ENCODE results near the gene MAP2K3.
A peak's percentile ranks its signal among the peaks of the same experiment; 100 is the strongest.
"Not testable (repeated sequence)": the region's sequence is repeated elsewhere in the genome, so short reads cannot be mapped to it uniquely, and the experiment has no call there.

The MAP2K3 gene

DNA sequence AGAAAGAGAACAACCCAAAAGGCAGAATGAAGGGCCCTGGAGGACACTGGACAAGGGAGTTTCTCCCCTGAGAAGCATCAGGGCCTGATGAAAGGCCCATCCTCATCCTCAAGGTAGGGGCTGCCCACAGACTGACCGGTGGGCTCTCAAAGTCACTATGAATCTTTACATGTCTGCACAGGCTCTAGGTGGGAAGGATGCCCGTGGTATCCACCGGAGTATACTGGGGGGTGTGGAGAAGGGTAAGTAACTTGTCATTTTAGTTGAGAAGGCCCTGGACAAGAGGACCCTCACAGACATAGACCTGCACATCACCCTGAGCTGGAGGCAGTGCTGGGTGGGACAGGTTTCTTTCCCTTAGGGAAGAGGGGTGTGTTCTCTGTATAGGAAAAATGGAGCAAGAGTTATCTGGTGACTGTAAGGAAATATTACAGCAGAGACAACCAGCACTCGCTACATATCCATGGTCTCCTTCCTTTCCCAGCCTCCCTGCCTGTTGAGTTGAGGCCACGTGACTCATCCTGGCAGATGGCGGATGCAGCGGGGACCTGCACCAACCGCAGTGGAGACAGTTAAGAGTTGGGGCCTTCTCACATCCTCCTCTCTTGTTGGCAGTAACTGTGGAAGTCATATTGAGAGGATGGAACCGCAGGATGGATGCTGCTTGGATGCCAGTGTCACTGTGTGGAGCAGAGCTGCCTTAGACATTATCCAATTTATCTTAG is 46.1 kb downstream of the MAP2K3 start:
- Histone ChIP-seq H2BK120ac (ENCODE audit: low read depth, low read length) (no peak overlapping the region), H3K27me3 (ENCODE audit: control insufficient read depth in 3 of 3, insufficient read depth in 3 of 3, low read depth in 1 of 3, low read length in 3 of 3) (no peaks in the 10 kb centered on the region), H4K8ac (ENCODE audit: low read depth, low read length) (no peak overlapping the region), H3K79me1 (ENCODE audit: low read depth, low read length) (no peaks in the 10 kb centered on the region), H2BK12ac (ENCODE audit: low read length) (no peak overlapping the region), H4K91ac (ENCODE audit: low read depth, low read length, poor library complexity) (no peak overlapping the region), H3K36me3 (replicated peaks in 1 of 2; ENCODE audit: control insufficient read depth in 2 of 2, insufficient read depth in 2 of 2, low read length in 2 of 2) (no peaks in the 10 kb centered on the region), H3K14ac (ENCODE audit: low read length) (no peak overlapping the region), H2AK5ac (ENCODE audit: low read depth, low read length) (no peak overlapping the region), H3K9ac (ENCODE audit: low read depth, low read length, poor library complexity) (no peak overlapping the region), H3K4me2 (ENCODE audit: insufficient read depth, low read length, poor library complexity, severe bottlenecking) (no peak overlapping the region), H2BK5ac (ENCODE audit: low read length) (no peak overlapping the region), H3K23ac (ENCODE audit: low read depth, low read length, poor library complexity) (no peak overlapping the region), H3K4ac (ENCODE audit: low read length) (no peak overlapping the region), H3K18ac (ENCODE audit: low read length) (no peak overlapping the region), H2AFZ (ENCODE audit: low read length) (no peak overlapping the region), H3K9me3 (replicated peaks in 1 of 2; ENCODE audit: control insufficient read depth in 2 of 2, insufficient read depth in 1 of 2, low read depth in 1 of 2, low read length in 2 of 2) (peaks cover 0 to 3% of the 10 kb centered on the region in 2 donors), H3K4me1 (ENCODE audit: control insufficient read depth in 2 of 2, insufficient read depth in 1 of 2, low read depth in 1 of 2, low read length in 2 of 2) (no peaks in the 10 kb centered on the region), H2BK15ac (ENCODE audit: low read length) (no peak overlapping the region), H3K4me3 (ENCODE audit: low read length in 2 of 2) (no peak overlapping the region), H3K27ac (replicated peaks; ENCODE audit: low read length) (no peak overlapping the region)
- WGBS, 2 donors (ENCODE audit: extremely low coverage in 2 of 2, insufficient read length in 2 of 2, insufficient replicate concordance in 1 of 2), result no CpG with 5 or more reads among the region's 9 CpGs
- no peak for DNase-seq (ENCODE audit: low spot score)

DNA sequence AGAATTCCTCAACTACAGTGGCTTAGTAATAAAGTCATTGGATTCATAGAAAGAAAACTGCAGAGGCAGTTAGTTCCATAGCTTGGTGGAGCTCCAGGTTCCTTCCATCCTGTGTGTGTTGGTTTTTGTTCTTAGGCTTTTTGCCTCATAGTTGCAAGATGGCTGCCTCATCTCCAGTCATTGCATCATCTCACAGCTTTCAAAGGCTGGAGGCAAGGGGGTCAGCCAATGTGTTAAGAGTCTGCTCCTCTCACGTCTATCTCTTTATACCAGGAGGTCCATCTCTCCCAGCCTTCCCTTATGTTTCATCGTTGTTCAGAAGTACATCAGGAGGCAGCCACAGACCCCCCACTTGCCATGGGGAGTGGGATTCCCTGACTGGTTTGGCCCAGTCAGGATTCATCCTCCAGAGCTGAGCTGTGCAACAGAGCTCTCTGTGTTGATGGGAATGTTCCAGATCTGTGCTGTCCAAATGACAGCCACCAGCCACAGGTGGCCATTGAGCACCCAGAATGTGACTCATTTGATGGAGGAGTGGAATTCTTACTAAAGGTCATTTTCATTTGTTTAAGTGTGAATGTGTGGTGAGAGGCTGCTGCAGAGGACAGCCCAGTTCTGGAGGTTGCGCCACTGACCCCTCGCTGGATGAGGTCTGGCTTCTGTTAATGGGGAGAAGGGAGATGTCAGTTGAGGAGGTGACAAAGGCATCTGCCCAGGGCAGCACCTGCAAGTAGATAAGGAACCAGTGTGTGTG is 52.2 kb downstream of the MAP2K3 start:
- WGBS, 2 donors (ENCODE audit: extremely low coverage in 2 of 2, insufficient read length in 2 of 2, insufficient replicate concordance in 1 of 2), result no CpG with 5 or more reads among the region's 4 CpGs
- H3K4me3 ChIP-seq (ENCODE audit: low read length in 2 of 2); H2BK120ac ChIP-seq (ENCODE audit: low read depth, low read length); H3K36me3 ChIP-seq (replicated peaks in 1 of 2; ENCODE audit: control insufficient read depth in 2 of 2, insufficient read depth in 2 of 2, low read length in 2 of 2); H4K8ac ChIP-seq (ENCODE audit: low read depth, low read length); H3K14ac ChIP-seq (ENCODE audit: low read length); H2AFZ ChIP-seq (ENCODE audit: low read length); H2BK12ac ChIP-seq (ENCODE audit: low read length); H3K27me3 ChIP-seq (ENCODE audit: control insufficient read depth in 3 of 3, insufficient read depth in 3 of 3, low read depth in 1 of 3, low read length in 3 of 3); H3K4me1 ChIP-seq (ENCODE audit: control insufficient read depth in 2 of 2, insufficient read depth in 1 of 2, low read depth in 1 of 2, low read length in 2 of 2); H3K18ac ChIP-seq (ENCODE audit: low read length); H3K23ac ChIP-seq (ENCODE audit: low read depth, low read length, poor library complexity); H2BK5ac ChIP-seq (ENCODE audit: low read length); H3K4ac ChIP-seq (ENCODE audit: low read length); H2BK15ac ChIP-seq (ENCODE audit: low read length); DNase-seq (ENCODE audit: low spot score); H3K27ac ChIP-seq (replicated peaks; ENCODE audit: low read length); H3K79me1 ChIP-seq (ENCODE audit: low read depth, low read length); H3K9me3 ChIP-seq (replicated peaks in 1 of 2; ENCODE audit: control insufficient read depth in 2 of 2, insufficient read depth in 1 of 2, low read depth in 1 of 2, low read length in 2 of 2); H3K4me2 ChIP-seq (ENCODE audit: insufficient read depth, low read length, poor library complexity, severe bottlenecking); H3K9ac ChIP-seq (ENCODE audit: low read depth, low read length, poor library complexity); H4K91ac ChIP-seq (ENCODE audit: low read depth, low read length, poor library complexity); H2AK5ac ChIP-seq (ENCODE audit: low read depth, low read length): not testable (repeated sequence)

DNA sequence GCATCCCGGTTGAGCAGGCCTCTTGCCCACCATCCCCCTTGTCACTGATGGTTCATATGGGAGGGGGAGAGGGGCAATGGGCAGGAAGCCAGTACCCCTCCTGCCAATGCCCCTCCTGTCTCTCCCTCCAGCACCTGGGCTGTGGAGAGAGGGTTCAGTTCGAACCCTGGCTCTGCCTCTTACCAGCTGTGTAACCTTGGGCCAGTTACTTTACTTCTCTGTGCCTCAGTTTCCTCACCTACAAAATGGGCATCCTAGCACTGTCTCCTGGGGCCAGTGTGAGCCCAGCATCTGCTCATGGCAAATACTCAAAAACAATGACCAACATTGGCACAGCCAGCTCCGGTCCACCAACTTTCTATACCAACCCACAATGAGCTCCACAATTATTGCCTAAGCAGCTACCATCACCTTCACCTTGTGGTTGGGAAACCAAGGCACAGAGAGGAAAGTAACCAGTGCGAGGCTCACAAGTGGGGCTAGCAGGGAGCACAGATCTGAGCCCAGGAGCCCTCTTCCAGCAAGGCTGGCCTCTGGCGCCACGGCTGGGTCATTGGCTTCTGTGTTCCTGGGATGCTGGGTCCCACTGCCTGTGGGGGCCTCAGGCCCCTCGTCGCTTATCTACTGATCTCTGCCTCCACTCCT is 53.6 kb downstream of the MAP2K3 start:
- H3K9me3 ChIP-seq (replicated peaks in 1 of 2; ENCODE audit: control insufficient read depth in 2 of 2, insufficient read depth in 1 of 2, low read depth in 1 of 2, low read length in 2 of 2); H3K36me3 ChIP-seq (replicated peaks in 1 of 2; ENCODE audit: control insufficient read depth in 2 of 2, insufficient read depth in 2 of 2, low read length in 2 of 2); H2AK5ac ChIP-seq (ENCODE audit: low read depth, low read length); H4K91ac ChIP-seq (ENCODE audit: low read depth, low read length, poor library complexity); H3K9ac ChIP-seq (ENCODE audit: low read depth, low read length, poor library complexity); H3K23ac ChIP-seq (ENCODE audit: low read depth, low read length, poor library complexity); H3K27ac ChIP-seq (replicated peaks; ENCODE audit: low read length); H2AFZ ChIP-seq (ENCODE audit: low read length); H3K4ac ChIP-seq (ENCODE audit: low read length); H3K4me2 ChIP-seq (ENCODE audit: insufficient read depth, low read length, poor library complexity, severe bottlenecking); H2BK120ac ChIP-seq (ENCODE audit: low read depth, low read length); H4K8ac ChIP-seq (ENCODE audit: low read depth, low read length); DNase-seq (ENCODE audit: low spot score); H3K79me1 ChIP-seq (ENCODE audit: low read depth, low read length); H3K27me3 ChIP-seq (ENCODE audit: control insufficient read depth in 3 of 3, insufficient read depth in 3 of 3, low read depth in 1 of 3, low read length in 3 of 3); H3K4me1 ChIP-seq (ENCODE audit: control insufficient read depth in 2 of 2, insufficient read depth in 1 of 2, low read depth in 1 of 2, low read length in 2 of 2); H3K4me3 ChIP-seq (ENCODE audit: low read length in 2 of 2); H3K14ac ChIP-seq (ENCODE audit: low read length); H2BK15ac ChIP-seq (ENCODE audit: low read length); H2BK5ac ChIP-seq (ENCODE audit: low read length); H2BK12ac ChIP-seq (ENCODE audit: low read length): not testable (repeated sequence)
- WGBS, 2 donors (ENCODE audit: extremely low coverage in 2 of 2, insufficient read length in 2 of 2, insufficient replicate concordance in 1 of 2), result no CpG with 5 or more reads among the region's 8 CpGs
- H3K18ac ChIP-seq (ENCODE audit: low read length), result peak overlapping the region; percentile 70

DNA sequence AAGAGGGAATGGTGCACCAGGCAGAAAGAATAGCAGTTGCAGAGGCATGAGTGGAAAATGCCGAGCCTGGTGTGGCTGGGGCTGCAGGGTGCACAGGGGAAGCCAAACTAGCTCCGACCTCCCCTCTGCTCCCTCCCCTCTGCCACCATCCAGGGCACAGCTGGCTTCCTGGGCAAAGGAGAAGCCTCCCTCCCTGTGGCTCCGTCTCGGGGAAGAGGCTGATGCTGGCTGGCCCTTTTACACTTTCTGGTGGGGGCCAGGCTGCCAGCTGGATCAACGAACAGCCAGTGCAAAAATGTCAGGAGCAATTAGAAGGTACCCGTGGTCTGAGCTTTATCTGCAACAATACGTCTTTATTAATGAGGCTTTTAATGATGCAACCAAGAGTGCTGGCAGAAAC is 54.5 kb downstream of the MAP2K3 start:
- Histone ChIP-seq H3K4me3 (ENCODE audit: low read length in 2 of 2) (no peak overlapping the region), H3K9ac (ENCODE audit: low read depth, low read length, poor library complexity) (no peak overlapping the region), H3K4me1 (ENCODE audit: control insufficient read depth in 2 of 2, insufficient read depth in 1 of 2, low read depth in 1 of 2, low read length in 2 of 2) (peaks cover 0 to 2% of the 10 kb centered on the region in 2 donors), H3K18ac (ENCODE audit: low read length) (peak overlapping the region; percentile 48), H3K27me3 (ENCODE audit: control insufficient read depth in 3 of 3, insufficient read depth in 3 of 3, low read depth in 1 of 3, low read length in 3 of 3) (no peaks in the 10 kb centered on the region), H3K4ac (ENCODE audit: low read length) (no peak overlapping the region), H2BK12ac (ENCODE audit: low read length) (no peak overlapping the region), H4K91ac (ENCODE audit: low read depth, low read length, poor library complexity) (no peak overlapping the region), H3K14ac (ENCODE audit: low read length) (no peak overlapping the region), H2BK5ac (ENCODE audit: low read length) (no peak overlapping the region), H2BK15ac (ENCODE audit: low read length) (no peak overlapping the region), H3K4me2 (ENCODE audit: insufficient read depth, low read length, poor library complexity, severe bottlenecking) (no peak overlapping the region), H2AK5ac (ENCODE audit: low read depth, low read length) (no peak overlapping the region), H3K79me1 (ENCODE audit: low read depth, low read length) (no peaks in the 10 kb centered on the region), H4K8ac (ENCODE audit: low read depth, low read length) (no peak overlapping the region), H3K27ac (replicated peaks; ENCODE audit: low read length) (no peak overlapping the region), H3K36me3 (replicated peaks in 1 of 2; ENCODE audit: control insufficient read depth in 2 of 2, insufficient read depth in 2 of 2, low read length in 2 of 2) (no peaks in the 10 kb centered on the region), H2BK120ac (ENCODE audit: low read depth, low read length) (no peak overlapping the region), H2AFZ (ENCODE audit: low read length) (no peak overlapping the region), H3K23ac (ENCODE audit: low read depth, low read length, poor library complexity) (no peak overlapping the region), H3K9me3 (replicated peaks in 1 of 2; ENCODE audit: control insufficient read depth in 2 of 2, insufficient read depth in 1 of 2, low read depth in 1 of 2, low read length in 2 of 2) (no peaks in the 10 kb centered on the region)
- no peak for DNase-seq (ENCODE audit: low spot score)
- no CpG with 5 or more reads among the region's 7 CpGs for WGBS, 2 donors (ENCODE audit: extremely low coverage in 2 of 2, insufficient read length in 2 of 2, insufficient replicate concordance in 1 of 2)

Data from neuronal stem cell (in vitro differentiated cells).